Measurements from ENCODE around the gene LEP.

Gene LEP

GRCh38 chr7:128265906-128266300, 24.8 kb downstream of the LEP start:
- Histone ChIP-seq H3K9ac (ENCODE audit: low read length) (no peak overlapping the region), H2AFZ (ENCODE audit: low read depth, low read length) (no peak overlapping the region), H3K27me3 (ENCODE audit: low read depth, low read length) (peaks cover 20% of the 10 kb centered on the region), H3K36me3 (replicated peaks; ENCODE audit: low read depth, low read length) (no peaks in the 10 kb centered on the region), H3K79me2 (ENCODE audit: low read length) (no peaks in the 10 kb centered on the region), H3K4me2 (ENCODE audit: low read length) (no peak overlapping the region), H3K4me3 (ENCODE audit: low read length) (no peak overlapping the region), H3K4me1 (ENCODE audit: low read length) (no peaks in the 10 kb centered on the region), H3K27ac (ENCODE audit: low read length) (no peak overlapping the region), H4K20me1 (ENCODE audit: insufficient read depth, low read length) (no peaks in the 10 kb centered on the region), H3K9me3 (ENCODE audit: insufficient read depth, low read length) (no peaks in the 10 kb centered on the region)
- TF ChIP-seq CTCF (IDR thresholded peaks at IDR 0.05; ENCODE audit: low read depth, low read length) (no peak), EZH2phosphoT487 (IDR thresholded peaks at IDR 0.05; ENCODE audit: low read depth) (no peak)

GRCh38 chr7:128266529-128266882, 25.4 kb downstream of the LEP start:
- Histone ChIP-seq H3K9me3 (ENCODE audit: insufficient read depth, low read length) (no peaks in the 10 kb centered on the region), H3K4me1 (ENCODE audit: low read length) (no peaks in the 10 kb centered on the region), H3K27ac (ENCODE audit: low read length) (no peak overlapping the region), H3K27me3 (ENCODE audit: low read depth, low read length) (peaks cover 20% of the 10 kb centered on the region), H4K20me1 (ENCODE audit: insufficient read depth, low read length) (no peaks in the 10 kb centered on the region), H2AFZ (ENCODE audit: low read depth, low read length) (no peak overlapping the region), H3K9ac (ENCODE audit: low read length) (no peak overlapping the region), H3K36me3 (replicated peaks; ENCODE audit: low read depth, low read length) (no peaks in the 10 kb centered on the region), H3K79me2 (ENCODE audit: low read length) (no peaks in the 10 kb centered on the region), H3K4me3 (ENCODE audit: low read length) (no peak overlapping the region), H3K4me2 (ENCODE audit: low read length) (no peak overlapping the region)
- TF ChIP-seq CTCF (IDR thresholded peaks at IDR 0.05; ENCODE audit: low read depth, low read length) (no peak), EZH2phosphoT487 (IDR thresholded peaks at IDR 0.05; ENCODE audit: low read depth) (no peak)

GRCh38 chr7:128266883-128267594, 26.0 kb downstream of the LEP start:
- H3K9ac ChIP-seq (ENCODE audit: low read length): no peak overlapping the region

GRCh38 chr7:128267595-128267924, 26.5 kb downstream of the LEP start:
- peaks cover 20% of the 10 kb centered on the region for H3K27me3 ChIP-seq (ENCODE audit: low read depth, low read length)
- H3K4me3 ChIP-seq (ENCODE audit: low read length): no peak overlapping the region
- H3K9ac ChIP-seq (ENCODE audit: low read length): no peak overlapping the region
- no peaks in the 10 kb centered on the region for H3K36me3 ChIP-seq (replicated peaks; ENCODE audit: low read depth, low read length)
- H4K20me1 ChIP-seq (ENCODE audit: insufficient read depth, low read length): no peaks in the 10 kb centered on the region
- no peaks in the 10 kb centered on the region for H3K79me2 ChIP-seq (ENCODE audit: low read length)
- no peak for TF ChIP-seq CTCF (IDR thresholded peaks at IDR 0.05; ENCODE audit: low read depth, low read length)
- no peak for TF ChIP-seq EZH2phosphoT487 (IDR thresholded peaks at IDR 0.05; ENCODE audit: low read depth)
- H3K4me1 ChIP-seq (ENCODE audit: low read length): no peaks in the 10 kb centered on the region
- H3K27ac ChIP-seq (ENCODE audit: low read length): no peak overlapping the region
- no peak overlapping the region for H3K4me2 ChIP-seq (ENCODE audit: low read length)
- no peak overlapping the region for H2AFZ ChIP-seq (ENCODE audit: low read depth, low read length)
- H3K9me3 ChIP-seq (ENCODE audit: insufficient read depth, low read length): no peaks in the 10 kb centered on the region

More at GRCh38 chr7:128266883-128267594, 26.0 kb downstream of the LEP start:
- Histone ChIP-seq H3K36me3 (replicated peaks; ENCODE audit: low read depth, low read length) (no peaks in the 10 kb centered on the region), H3K79me2 (ENCODE audit: low read length) (no peaks in the 10 kb centered on the region), H3K9me3 (ENCODE audit: insufficient read depth, low read length) (no peaks in the 10 kb centered on the region), H4K20me1 (ENCODE audit: insufficient read depth, low read length) (no peaks in the 10 kb centered on the region), H3K27me3 (ENCODE audit: low read depth, low read length) (peaks cover 20% of the 10 kb centered on the region), H3K4me1 (ENCODE audit: low read length) (no peaks in the 10 kb centered on the region), H3K27ac (ENCODE audit: low read length) (no peak overlapping the region), H3K4me3 (ENCODE audit: low read length) (no peak overlapping the region), H2AFZ (ENCODE audit: low read depth, low read length) (no peak overlapping the region), H3K4me2 (ENCODE audit: low read length) (no peak overlapping the region)
- TF ChIP-seq CTCF (IDR thresholded peaks at IDR 0.05; ENCODE audit: low read depth, low read length) (no peak), EZH2phosphoT487 (IDR thresholded peaks at IDR 0.05; ENCODE audit: low read depth) (no peak)
